ENCODE measurements around the gene MAST4. TPM values are rescaled to one million over a fixed set of nuclear protein-coding genes. Genes with fewer than 3 reads are reported as not detected.

The MAST4 gene
- total RNA-seq, 2 donors from 2014 or later, result 11.0 to 11.5 TPM

GRCh38 chr5:66986534-66986933 is 390.3 kb downstream of the MAST4 start:
- Histone ChIP-seq H3K9me3 (ENCODE audit: control insufficient read depth, low read length) (no peaks in the 10 kb centered on the region), H3K9ac (ENCODE audit: extremely low read depth, low read length, poor library complexity, severe bottlenecking) (no peak overlapping the region), H3K36me3 (ENCODE audit: control insufficient read depth, insufficient read depth, low read length) (no peaks in the 10 kb centered on the region), H3K27ac (ENCODE audit: low read depth, low read length) (no peak overlapping the region), H3K27me3 (ENCODE audit: control insufficient read depth, insufficient read depth, low read length, poor library complexity, severe bottlenecking) (no peaks in the 10 kb centered on the region), H3K4me1 (ENCODE audit: control insufficient read depth, insufficient read depth, low read length) (no peaks in the 10 kb centered on the region), H3K4me3 (ENCODE audit: low read length) (no peak overlapping the region)
- Mint-ChIP-seq H3K36me3 (ENCODE audit: low read depth) (no peaks in the 10 kb centered on the region), H3K27ac (no peak overlapping the region), H3K4me1 (peaks cover 18% of the 10 kb centered on the region), H3K27me3 (ENCODE audit: insufficient read depth) (no peaks in the 10 kb centered on the region), H3K4me3 (no peak overlapping the region), H3K9me3 (no peaks in the 10 kb centered on the region)
- no peak for TF ChIP-seq CTCF (conservative IDR thresholded peaks at IDR 0.05)
- WGBS, 2 experiments (ENCODE audit: insufficient coverage in 1 of 2, insufficient read length in 1 of 2), result 86 to 91% methylated on average over 1 to 3 of the region's 4 CpGs
- DNase-seq, result no peak

- no peaks in the 10 kb centered on the region for H3K36me3 Mint-ChIP-seq (ENCODE audit: low read depth)
These were observed 390.9 kb downstream of the MAST4 start for GRCh38 chr5:66987126-66987525.

GRCh38 chr5:66987540-66987939 is 391.3 kb downstream of the MAST4 start:
- no peak overlapping the region for H3K27ac Mint-ChIP-seq
- TF ChIP-seq CTCF (conservative IDR thresholded peaks at IDR 0.05), result no peak
- H3K36me3 Mint-ChIP-seq (ENCODE audit: low read depth), result no peaks in the 10 kb centered on the region
- Histone ChIP-seq H3K4me3 (ENCODE audit: low read length) (no peak overlapping the region), H3K9ac (ENCODE audit: extremely low read depth, low read length, poor library complexity, severe bottlenecking) (no peak overlapping the region), H3K36me3 (ENCODE audit: control insufficient read depth, insufficient read depth, low read length) (no peaks in the 10 kb centered on the region), H3K27me3 (ENCODE audit: control insufficient read depth, insufficient read depth, low read length, poor library complexity, severe bottlenecking) (no peaks in the 10 kb centered on the region), H3K9me3 (ENCODE audit: control insufficient read depth, low read length) (no peaks in the 10 kb centered on the region), H3K4me1 (ENCODE audit: control insufficient read depth, insufficient read depth, low read length) (no peaks in the 10 kb centered on the region), H3K27ac (ENCODE audit: low read depth, low read length) (no peak overlapping the region)
- no peaks in the 10 kb centered on the region for H3K9me3 Mint-ChIP-seq
- no peak for DNase-seq
- H3K4me1 Mint-ChIP-seq, result peaks cover 17% of the 10 kb centered on the region
- WGBS, 2 experiments (ENCODE audit: insufficient coverage in 1 of 2, insufficient read length in 1 of 2), result 95 to 100% methylated on average over 1 to 3 of the region's 3 CpGs
- no peaks in the 10 kb centered on the region for H3K27me3 Mint-ChIP-seq (ENCODE audit: insufficient read depth)
- H3K4me3 Mint-ChIP-seq, result no peak overlapping the region

More at GRCh38 chr5:66987126-66987525, 390.9 kb downstream of the MAST4 start:
- no peaks in the 10 kb centered on the region for H3K27me3 ChIP-seq (ENCODE audit: control insufficient read depth, insufficient read depth, low read length, poor library complexity, severe bottlenecking)
- WGBS, 2 experiments (ENCODE audit: insufficient coverage in 1 of 2, insufficient read length in 1 of 2), result 85 to 100% methylated on average over 1 to 2 of the region's 2 CpGs
- H3K4me3 ChIP-seq (ENCODE audit: low read length), result no peak overlapping the region
- TF ChIP-seq CTCF (conservative IDR thresholded peaks at IDR 0.05), result no peak
- no peak overlapping the region for H3K27ac Mint-ChIP-seq
- no peaks in the 10 kb centered on the region for H3K4me1 ChIP-seq (ENCODE audit: control insufficient read depth, insufficient read depth, low read length)
- H3K9me3 Mint-ChIP-seq, result no peaks in the 10 kb centered on the region
- no peak overlapping the region for H3K9ac ChIP-seq (ENCODE audit: extremely low read depth, low read length, poor library complexity, severe bottlenecking)
- no peak for DNase-seq
- H3K4me3 Mint-ChIP-seq, result no peak overlapping the region
- H3K9me3 ChIP-seq (ENCODE audit: control insufficient read depth, low read length), result no peaks in the 10 kb centered on the region
- no peaks in the 10 kb centered on the region for H3K36me3 ChIP-seq (ENCODE audit: control insufficient read depth, insufficient read depth, low read length)
- no peaks in the 10 kb centered on the region for H3K27me3 Mint-ChIP-seq (ENCODE audit: insufficient read depth)
- peaks cover 18% of the 10 kb centered on the region for H3K4me1 Mint-ChIP-seq
- no peak overlapping the region for H3K27ac ChIP-seq (ENCODE audit: low read depth, low read length)

Measured in endodermal cell (in vitro differentiated cells).